GM21360 (cell line): Measurements from ENCODE around the gene SNX27.
"Not testable (repeated sequence)": the region's sequence is repeated elsewhere in the genome, so short reads cannot be mapped to it uniquely, and the experiment has no call there.

Source experiments
- ATAC-seq: cut with Tn5 transposase; IDR thresholded peaks from one replicate; pipeline ENCODE4 v1.9.1; 2021; ENCODE audit warnings: mild to moderate bottlenecking, moderate library complexity; ENCODE audit not compliant: unreplicated experiment

SNX27 gene

GRCh38 chr1:151602550-151602949 is 9.3 kb upstream of the SNX27 start:
- not testable (repeated sequence) for ATAC-seq

- no peak for ATAC-seq
Measured at GRCh38 chr1:151604291-151604690, 7.6 kb upstream of the SNX27 start.

- ATAC-seq: no peak
Measured at GRCh38 chr1:151606384-151606783, 5.5 kb upstream of the SNX27 start.

GRCh38 chr1:151606857-151607256 is 5.0 kb upstream of the SNX27 start:
- no peak for ATAC-seq

- no peak for ATAC-seq
Measured at GRCh38 chr1:151610142-151610541, 1.7 kb upstream of the SNX27 start.

GRCh38 chr1:151611288-151611790 is 511 bp upstream of the SNX27 start:
- ATAC-seq: no peak

GRCh38 chr1:151612501-151613281 is 841 bp downstream of the SNX27 start:
- ATAC-seq: peak; percentile 13

- ATAC-seq: no peak
Measured at GRCh38 chr1:151613282-151613780, 1.5 kb downstream of the SNX27 start.

- no peak for ATAC-seq
Measured at GRCh38 chr1:151615711-151616504, 4.1 kb downstream of the SNX27 start.

GRCh38 chr1:151616505-151616849 is 4.6 kb downstream of the SNX27 start:
- ATAC-seq: no peak

- ATAC-seq: no peak
Measured at GRCh38 chr1:151618003-151618402, 6.2 kb downstream of the SNX27 start.

- ATAC-seq: no peak
Measured at GRCh38 chr1:151618470-151618869, 6.6 kb downstream of the SNX27 start.

- ATAC-seq: not testable (repeated sequence)
Measured at GRCh38 chr1:151618996-151619395, 7.1 kb downstream of the SNX27 start.

- no peak for ATAC-seq
Measured at GRCh38 chr1:151619489-151620093, 7.7 kb downstream of the SNX27 start.

- no peak for ATAC-seq
Measured at GRCh38 chr1:151620286-151620685, 8.4 kb downstream of the SNX27 start.

GRCh38 chr1:151621351-151621750 is 9.5 kb downstream of the SNX27 start:
- no peak for ATAC-seq

GRCh38 chr1:151624783-151625182 is 12.9 kb downstream of the SNX27 start:
- ATAC-seq: no peak

GRCh38 chr1:151626740-151627334 is 15.0 kb downstream of the SNX27 start:
- ATAC-seq: no peak

- no peak for ATAC-seq
Measured at GRCh38 chr1:151629278-151629677, 17.4 kb downstream of the SNX27 start.

- ATAC-seq: no peak
Measured at GRCh38 chr1:151635479-151636072, 23.7 kb downstream of the SNX27 start.
